Liver (tissue), 3 donors: Measurements from ENCODE around the gene RNPEP.

ENCODE experiments used
- HNF4G ChIP-seq: IDR thresholded peaks from 2 replicates; pipeline ENCODE4 v1.6.1; 2016; ENCODE audit warnings: antibody characterized with exemption
- JUND ChIP-seq, 2 donors: IDR thresholded peaks; 2 replicates each; pipeline ENCODE4 v1.6.1; 2016; ENCODE audit warnings: antibody characterized with exemption in 2 of 2
- RAD21 ChIP-seq, 2 donors: IDR thresholded peaks; 2 replicates each; pipeline ENCODE4 v1.6.1; 2016; ENCODE audit warnings: antibody characterized with exemption in 2 of 2, mild to moderate bottlenecking in 2 of 2
- RXRA ChIP-seq, 2 donors: IDR thresholded peaks; 2 replicates each; pipeline ENCODE4 v1.6.1; 2017 to 2018; ENCODE audit warnings: antibody characterized with exemption in 2 of 2, mild to moderate bottlenecking in 1 of 2
- SP1 ChIP-seq: IDR thresholded peaks from 2 replicates; pipeline ENCODE4 v1.6.1; 2018; ENCODE audit warnings: antibody characterized with exemption, mild to moderate bottlenecking
- TAF1 ChIP-seq: conservative IDR thresholded peaks from 2 replicates; pipeline ENCODE4 v1.6.1; 2016; ENCODE audit warnings: antibody characterized with exemption, mild to moderate bottlenecking
- YY1 ChIP-seq: IDR thresholded peaks from 2 replicates; pipeline ENCODE4 v1.6.1; 2016; ENCODE audit warnings: antibody characterized with exemption, mild to moderate bottlenecking
- TF ChIP-seq, protein P1 (sequence below): IDR thresholded peaks from 2 replicates; pipeline ENCODE4 v1.6.1; 2016; ENCODE audit warnings: antibody characterized with exemption
- TF ChIP-seq, protein P2 (sequence below): fragments of 150-350 bp; IDR thresholded peaks from 2 replicates; pipeline ENCODE4 v1.5.1; 2017; ENCODE audit warnings: improper control_type of control experiment, low read depth, low read length; ENCODE audit not compliant: missing input control
- TF ChIP-seq, protein P3 (sequence below): IDR thresholded peaks from 2 replicates; pipeline ENCODE4 v1.6.1; 2016; ENCODE audit warnings: antibody characterized with exemption, mild to moderate bottlenecking
- TF ChIP-seq, protein P4 (sequence below): IDR thresholded peaks from 2 replicates; pipeline ENCODE4 v1.6.1; 2016; ENCODE audit warnings: antibody characterized with exemption
- donor health status: healthy.
- donor health status: healthy.

DNA sequence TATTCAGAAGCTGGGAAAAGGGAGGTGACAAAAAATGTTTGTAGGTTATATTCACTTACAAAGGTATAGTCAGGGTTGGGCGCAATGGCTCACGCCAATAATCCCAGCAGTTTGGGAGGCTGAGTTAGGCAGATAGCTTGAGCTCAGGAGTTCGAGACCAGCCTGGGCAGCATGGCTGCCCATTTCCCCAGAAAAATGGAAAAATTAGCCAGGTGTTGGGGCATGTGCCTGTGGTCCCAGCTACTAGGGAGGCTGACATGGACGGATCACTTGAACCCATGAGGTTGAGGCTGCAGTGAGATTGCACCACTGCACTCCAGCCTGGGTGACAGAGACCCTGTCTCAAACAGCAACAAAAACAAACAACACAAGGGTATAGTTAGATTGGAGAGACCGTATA lies 24.1 kb upstream of the RNPEP start:
- TF ChIP-seq RXRA (IDR thresholded peaks at IDR 0.05) = no peak
- TF ChIP-seq, protein P1, sequence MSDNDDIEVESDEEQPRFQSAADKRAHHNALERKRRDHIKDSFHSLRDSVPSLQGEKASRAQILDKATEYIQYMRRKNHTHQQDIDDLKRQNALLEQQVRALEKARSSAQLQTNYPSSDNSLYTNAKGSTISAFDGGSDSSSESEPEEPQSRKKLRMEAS = no peak
- TF ChIP-seq, protein P2, sequence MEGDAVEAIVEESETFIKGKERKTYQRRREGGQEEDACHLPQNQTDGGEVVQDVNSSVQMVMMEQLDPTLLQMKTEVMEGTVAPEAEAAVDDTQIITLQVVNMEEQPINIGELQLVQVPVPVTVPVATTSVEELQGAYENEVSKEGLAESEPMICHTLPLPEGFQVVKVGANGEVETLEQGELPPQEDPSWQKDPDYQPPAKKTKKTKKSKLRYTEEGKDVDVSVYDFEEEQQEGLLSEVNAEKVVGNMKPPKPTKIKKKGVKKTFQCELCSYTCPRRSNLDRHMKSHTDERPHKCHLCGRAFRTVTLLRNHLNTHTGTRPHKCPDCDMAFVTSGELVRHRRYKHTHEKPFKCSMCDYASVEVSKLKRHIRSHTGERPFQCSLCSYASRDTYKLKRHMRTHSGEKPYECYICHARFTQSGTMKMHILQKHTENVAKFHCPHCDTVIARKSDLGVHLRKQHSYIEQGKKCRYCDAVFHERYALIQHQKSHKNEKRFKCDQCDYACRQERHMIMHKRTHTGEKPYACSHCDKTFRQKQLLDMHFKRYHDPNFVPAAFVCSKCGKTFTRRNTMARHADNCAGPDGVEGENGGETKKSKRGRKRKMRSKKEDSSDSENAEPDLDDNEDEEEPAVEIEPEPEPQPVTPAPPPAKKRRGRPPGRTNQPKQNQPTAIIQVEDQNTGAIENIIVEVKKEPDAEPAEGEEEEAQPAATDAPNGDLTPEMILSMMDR = no peak
- no peak for TF ChIP-seq JUND (IDR thresholded peaks at IDR 0.05)
- TF ChIP-seq, protein P3, sequence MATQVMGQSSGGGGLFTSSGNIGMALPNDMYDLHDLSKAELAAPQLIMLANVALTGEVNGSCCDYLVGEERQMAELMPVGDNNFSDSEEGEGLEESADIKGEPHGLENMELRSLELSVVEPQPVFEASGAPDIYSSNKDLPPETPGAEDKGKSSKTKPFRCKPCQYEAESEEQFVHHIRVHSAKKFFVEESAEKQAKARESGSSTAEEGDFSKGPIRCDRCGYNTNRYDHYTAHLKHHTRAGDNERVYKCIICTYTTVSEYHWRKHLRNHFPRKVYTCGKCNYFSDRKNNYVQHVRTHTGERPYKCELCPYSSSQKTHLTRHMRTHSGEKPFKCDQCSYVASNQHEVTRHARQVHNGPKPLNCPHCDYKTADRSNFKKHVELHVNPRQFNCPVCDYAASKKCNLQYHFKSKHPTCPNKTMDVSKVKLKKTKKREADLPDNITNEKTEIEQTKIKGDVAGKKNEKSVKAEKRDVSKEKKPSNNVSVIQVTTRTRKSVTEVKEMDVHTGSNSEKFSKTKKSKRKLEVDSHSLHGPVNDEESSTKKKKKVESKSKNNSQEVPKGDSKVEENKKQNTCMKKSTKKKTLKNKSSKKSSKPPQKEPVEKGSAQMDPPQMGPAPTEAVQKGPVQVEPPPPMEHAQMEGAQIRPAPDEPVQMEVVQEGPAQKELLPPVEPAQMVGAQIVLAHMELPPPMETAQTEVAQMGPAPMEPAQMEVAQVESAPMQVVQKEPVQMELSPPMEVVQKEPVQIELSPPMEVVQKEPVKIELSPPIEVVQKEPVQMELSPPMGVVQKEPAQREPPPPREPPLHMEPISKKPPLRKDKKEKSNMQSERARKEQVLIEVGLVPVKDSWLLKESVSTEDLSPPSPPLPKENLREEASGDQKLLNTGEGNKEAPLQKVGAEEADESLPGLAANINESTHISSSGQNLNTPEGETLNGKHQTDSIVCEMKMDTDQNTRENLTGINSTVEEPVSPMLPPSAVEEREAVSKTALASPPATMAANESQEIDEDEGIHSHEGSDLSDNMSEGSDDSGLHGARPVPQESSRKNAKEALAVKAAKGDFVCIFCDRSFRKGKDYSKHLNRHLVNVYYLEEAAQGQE = no peak
- TF ChIP-seq SP1 = no peak
- no peak for TF ChIP-seq YY1
- no peak for TF ChIP-seq HNF4G
- no peak for TF ChIP-seq TAF1
- TF ChIP-seq, protein P4, sequence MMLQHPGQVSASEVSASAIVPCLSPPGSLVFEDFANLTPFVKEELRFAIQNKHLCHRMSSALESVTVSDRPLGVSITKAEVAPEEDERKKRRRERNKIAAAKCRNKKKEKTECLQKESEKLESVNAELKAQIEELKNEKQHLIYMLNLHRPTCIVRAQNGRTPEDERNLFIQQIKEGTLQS = no peak
- no peak for TF ChIP-seq RAD21 (IDR thresholded peaks at IDR 0.05)
